Suppressor macrophage treated with lipopolysaccharide for 4 hours (primary cell): ENCODE data around the gene KAT6B.

ENCODE experiments used
- DNase-seq: peaks from one replicate; pipeline ENCODE4 v3.0.0-alpha.2; 2020

Gene KAT6B

DNA sequence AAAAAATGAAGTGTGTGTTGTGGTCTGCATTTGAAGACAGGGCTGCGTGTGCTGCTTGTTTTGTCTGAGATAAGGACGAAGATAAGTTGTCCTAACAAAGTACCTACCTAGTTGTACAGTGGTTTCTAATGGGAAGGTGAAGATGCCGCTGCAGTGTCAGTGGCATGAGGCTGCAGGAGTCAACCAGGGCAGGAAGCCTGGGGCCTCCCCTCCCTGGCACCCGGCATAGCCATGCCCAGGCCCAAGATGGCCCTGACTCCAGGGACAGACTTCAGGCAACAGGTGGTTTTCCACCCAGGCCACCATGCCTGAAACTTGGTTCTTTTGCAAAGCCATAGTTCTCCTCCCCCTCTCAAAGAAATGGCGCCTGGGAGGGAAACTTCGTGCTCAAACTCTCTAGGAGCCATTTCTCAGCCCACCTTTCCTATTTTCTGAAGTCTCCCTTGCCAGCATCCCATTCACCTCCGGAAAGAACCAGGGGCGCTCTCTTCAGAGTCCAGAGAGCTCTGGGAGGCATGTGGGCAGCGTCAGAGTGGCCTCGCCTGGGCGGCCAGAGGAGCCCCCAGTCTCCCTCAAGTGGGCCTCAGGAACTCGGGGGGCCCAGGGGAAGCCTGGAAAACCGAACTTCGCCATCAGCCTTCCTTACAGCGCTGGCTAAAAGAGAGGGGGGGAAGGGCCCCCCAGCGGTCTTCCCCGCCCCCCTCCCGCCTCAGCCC is 2.1 kb upstream of the KAT6B start:
- no peak for DNase-seq

DNA sequence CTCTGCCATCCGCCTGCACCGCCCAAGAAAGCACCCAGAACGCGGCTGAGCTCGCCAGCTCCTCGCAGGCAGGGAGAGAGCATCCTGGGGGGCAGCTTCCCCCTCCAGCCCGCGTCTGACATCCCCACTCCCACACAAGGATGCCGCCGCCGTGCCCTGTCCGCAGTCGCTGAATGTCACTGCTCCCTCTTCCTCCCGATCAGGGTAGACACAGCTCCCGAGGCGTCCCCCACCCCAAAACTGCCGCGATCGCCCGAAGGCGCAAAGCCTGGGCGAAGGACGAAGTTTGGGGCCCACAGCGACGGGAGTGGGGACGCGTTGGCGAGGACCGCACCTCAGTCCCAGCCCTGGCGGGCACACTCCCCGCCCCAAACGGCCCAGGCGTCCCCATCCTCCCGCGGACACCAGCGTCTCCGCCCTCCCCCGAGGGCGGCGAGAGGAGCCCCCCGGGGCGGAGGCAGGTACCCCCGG is 1.5 kb upstream of the KAT6B start:
- DNase-seq, result peak; percentile 35

DNA sequence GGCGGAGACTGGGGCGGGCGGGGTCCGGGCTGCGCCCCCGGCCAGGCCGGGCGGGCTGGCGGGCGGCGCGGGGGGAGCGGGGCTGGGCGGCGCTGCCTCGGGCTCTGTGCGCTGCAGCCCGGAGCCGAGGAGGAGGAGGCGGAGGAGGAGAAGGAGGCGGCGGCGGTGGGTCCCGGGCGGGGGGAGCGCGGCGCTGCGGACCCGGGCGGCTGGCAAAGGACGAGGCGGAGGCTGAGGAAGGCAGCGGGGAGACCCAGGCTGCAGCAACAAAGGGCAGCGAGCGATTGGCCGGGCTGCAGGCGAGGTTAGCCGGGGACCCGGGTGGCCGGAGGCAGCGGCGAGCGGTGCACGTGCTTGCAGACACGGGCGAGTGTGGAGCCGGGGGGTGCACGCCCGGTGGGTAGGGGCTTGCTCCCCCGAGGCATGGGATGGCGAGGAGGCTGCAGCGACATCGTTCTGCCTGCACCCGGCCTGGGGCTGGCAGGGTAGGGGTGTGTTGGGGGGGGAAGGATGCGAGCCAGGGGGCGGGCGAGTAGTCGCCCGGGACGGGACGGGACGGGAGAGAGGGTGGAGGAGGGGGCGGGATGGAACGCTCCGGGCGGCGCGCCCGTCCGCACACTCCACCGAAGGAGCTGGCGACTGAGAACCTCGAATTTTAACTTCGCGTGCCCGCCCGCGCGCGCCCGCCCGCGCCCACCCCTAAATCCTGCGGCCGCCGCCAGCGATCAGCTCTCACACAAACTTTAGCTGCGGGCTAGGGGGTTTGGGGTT is 844 bp upstream of the KAT6B start:
- DNase-seq, result peak; percentile 39

DNA sequence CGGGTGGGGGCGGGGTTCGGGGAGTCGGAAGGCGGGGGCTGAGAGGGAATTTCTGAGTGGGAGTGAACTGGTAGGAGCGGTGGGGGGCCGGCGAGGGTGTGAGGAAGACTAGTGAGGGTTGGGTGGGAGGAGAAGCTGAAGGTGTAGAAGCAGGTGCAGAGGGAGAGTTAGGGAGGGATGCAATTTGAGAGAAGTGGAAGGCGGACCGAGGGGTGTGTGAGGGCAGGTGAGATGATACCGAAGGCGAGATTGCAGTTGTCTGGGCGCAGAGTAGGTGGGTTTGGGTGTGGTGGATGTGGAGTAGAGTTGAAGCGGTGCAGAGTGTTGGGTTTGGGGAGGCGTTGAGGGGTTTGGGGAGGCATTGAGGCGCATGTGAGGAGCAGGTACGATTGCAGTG is 643 bp downstream of the KAT6B start:
- no peak for DNase-seq

DNA sequence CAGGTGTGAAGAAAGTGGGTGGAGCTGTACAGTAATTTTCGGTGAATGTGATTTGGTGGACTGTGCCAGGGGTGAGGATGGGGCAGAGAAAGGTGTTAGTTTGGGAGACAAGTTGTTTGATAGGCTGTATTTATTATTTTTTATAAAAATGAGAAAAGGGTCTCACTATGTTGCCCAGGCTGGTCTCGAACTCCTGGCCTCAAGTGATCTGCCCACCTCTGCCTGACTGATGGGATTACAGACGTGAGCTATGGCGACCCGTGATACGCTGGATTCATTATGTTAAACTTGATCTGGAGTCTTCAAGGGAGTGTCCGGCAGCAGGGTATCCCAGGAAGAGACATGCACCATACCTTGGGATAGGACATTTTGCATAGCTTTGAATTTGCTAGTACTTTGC is 1.3 kb downstream of the KAT6B start:
- DNase-seq, result no peak

DNA sequence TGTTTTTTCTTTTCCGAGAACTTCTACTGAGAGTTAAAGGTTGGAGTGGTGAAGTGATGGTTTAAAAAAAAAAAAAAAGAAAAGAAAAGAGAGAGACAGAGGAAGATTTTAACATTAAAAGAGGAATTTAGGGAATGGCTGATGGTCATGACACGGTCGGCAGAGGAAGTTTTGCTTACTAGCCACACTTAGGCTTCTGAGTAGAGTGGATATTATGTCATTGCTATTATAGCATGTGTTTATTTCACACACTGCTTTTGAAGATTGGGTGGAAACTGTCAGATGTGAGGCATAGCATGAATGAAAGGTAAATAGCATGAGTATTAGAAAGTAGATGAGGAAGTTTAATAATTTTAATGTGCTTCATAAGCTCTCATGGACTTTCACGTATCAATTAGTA is 2.5 kb downstream of the KAT6B start:
- DNase-seq, result peak; percentile 55

DNA sequence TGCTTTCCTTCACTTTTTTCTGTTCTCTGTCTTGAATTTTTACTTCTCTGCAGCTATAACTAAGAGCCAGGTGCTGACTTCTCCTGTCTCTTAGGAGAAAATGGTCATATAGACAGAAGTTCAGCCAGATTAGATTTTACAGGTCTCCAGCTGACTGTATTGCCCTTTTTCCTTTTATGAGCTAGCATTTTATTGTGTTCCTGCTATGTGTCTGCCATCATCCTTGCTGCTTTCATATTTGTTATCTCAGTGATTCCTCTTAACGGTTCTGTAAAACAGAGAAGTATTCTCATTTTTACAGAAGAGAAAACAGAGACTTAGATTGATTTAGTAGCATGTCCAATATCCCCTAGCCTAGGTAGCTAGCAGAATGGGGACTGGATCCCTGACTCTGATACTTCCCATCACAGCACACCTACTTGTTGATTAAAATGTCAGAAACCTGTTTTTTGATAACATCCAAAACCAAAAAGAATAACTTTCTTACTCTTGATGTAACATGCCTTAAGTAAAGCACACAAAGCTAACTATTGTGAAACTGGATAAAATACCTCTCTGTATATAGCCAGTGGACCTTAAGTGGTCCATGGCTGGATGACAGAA is 5.2 kb downstream of the KAT6B start:
- DNase-seq, result no peak

DNA sequence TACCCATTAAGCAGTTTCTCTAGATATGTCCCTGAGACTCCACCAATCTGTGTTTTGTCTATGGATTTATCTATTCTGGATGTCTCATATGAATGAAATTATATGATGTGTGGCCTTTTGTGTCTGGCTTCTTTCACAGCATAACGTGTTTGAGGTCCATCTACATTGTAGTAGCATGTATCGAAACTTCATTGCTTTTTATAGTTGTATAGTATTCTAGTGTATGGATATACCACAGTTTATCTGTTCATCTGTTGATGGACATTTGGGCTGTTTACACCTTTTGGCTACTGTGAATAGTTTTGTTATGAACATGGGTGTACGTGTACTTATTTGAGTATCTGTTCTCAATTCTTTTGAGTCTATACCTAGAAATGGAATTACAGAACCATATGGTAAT is 9.6 kb downstream of the KAT6B start:
- no peak for DNase-seq

DNA sequence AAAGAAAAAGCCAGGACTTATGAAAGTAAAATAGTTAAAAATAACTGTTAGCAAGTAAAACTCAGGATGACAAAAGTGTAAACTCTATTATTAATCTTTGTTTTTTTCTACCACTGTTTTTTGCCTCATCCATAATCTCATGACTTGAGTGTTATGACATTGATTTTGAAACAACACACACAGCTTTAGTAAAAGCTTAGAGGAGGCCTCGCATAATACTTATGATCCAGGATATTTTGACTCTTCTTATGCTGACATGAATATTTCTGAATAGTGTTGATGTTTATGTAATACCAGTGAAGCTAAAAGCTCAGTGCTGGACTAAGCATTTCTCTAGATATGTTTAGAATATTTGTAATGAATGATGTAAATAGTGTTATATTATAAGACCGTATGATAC is 10.5 kb downstream of the KAT6B start:
- peak; percentile 46 for DNase-seq

DNA sequence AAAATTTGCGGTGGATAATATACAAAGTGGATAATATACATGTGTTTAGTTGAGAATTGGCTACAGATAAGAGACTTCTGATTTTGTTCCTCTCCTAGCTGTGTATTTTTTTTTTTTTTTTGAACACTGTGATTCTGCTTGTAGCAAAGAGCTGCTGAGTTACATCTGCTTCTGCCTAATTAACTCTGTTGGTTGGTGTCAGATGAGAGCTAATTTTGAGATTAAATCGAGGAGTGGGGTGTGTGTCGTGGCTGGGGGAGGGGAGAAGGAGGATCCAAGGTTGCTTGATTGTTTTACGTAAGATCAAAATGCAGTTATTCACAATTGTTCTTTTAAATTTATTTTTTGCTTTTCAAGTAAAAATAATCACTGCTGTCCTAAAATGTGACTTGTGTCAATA is 11.3 kb downstream of the KAT6B start:
- no peak for DNase-seq

DNA sequence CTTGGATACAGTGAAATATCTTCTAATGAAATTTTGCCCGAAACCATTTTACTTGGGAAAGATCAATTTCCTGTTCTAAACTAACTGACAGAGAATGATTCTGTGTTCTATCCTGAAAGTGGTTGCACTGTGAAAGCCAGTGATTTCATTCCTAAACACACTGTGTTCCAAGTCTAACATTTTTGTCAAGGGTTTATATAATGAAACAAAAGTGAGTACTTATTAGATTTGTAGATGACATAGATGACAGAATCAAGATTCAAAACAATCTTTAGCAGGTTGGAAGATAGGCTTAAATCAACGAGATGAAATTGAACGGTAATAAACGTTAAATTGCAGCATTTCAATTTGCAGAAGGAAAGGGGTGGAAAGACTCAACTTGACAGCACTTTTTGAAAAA is 13.3 kb downstream of the KAT6B start:
- DNase-seq, result no peak

DNA sequence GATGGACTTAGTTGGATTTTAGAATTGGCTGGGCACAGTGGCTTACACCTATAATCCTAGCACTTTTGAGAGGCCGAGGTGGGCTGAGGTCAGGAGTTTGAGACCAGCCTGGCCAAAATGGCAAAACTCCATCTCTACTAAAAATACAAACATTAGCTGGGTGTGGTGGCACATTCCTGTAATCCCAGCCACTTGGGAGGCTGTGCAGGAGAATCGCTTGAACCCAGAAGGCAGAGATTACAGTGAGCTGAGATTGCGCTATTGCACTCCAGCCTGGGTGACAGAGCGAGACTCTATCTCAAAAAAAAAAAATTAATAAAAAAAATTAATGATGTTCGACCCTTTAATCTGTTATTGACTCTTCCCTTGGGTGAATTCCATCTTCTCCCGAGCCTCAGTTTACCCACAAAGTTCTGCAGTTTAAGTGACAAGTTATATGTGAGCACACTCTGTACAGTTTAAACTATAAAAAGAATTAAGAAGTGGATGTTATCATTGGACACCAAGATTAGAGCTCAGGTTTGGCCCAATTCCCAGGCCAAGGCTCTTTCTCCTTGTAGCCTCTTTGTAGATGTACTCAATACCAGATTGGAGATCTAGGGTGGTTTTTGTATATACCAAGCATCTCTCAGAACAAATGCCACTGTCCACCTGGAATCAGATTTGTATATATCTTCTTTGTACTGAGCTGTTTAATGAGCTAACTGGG is 15.0 kb downstream of the KAT6B start:
- no peak for DNase-seq

DNA sequence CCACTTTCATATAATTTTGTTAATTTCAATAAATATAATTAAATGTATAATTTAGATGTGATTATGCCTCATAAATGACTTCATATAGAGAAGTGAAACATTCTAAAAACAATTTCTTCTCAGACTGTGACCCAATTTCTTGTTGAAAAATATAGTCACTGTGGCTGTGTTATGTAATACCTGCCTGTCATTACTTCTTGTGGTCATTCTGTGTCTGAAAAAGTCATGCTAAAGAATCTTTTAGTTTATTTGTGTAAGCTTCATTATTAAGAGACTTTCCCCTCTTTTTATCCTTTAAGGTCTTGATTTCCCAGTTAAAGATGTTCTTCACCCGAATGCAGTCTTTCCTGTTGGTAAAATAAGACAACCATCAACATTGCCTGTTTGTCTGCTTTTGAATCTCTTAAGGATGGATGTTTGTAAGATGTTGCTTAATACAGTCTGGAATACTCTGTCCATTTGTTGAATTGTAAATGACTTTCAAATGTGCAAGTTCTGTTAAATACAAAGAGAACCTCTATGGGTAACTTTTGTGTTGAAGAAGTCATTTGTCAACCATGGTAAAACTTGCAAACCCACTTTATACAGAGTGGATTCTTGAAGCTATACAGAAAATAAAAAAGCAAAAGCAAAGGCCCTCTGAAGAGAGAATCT is 16.0 kb downstream of the KAT6B start:
- peak; percentile 80 for DNase-seq

DNA sequence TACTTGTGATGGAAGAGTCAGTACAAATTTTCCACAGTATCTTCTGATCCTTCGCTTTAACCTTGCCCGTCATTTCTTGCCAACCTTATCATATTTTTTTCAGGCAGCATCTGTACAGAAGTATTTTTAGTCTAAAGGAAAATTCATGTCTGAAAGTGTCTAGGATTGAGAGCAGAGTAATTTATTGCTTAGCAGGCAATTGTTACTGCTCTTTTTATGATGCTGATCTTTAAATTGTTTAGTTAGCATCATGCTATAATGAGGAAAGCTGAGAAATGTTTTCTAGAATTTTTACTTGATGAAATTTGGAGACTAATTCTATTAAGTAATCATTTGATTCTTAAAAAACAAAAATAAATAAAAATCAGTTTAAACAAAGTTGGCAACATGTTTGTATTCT is 20.6 kb downstream of the KAT6B start:
- no peak for DNase-seq

DNA sequence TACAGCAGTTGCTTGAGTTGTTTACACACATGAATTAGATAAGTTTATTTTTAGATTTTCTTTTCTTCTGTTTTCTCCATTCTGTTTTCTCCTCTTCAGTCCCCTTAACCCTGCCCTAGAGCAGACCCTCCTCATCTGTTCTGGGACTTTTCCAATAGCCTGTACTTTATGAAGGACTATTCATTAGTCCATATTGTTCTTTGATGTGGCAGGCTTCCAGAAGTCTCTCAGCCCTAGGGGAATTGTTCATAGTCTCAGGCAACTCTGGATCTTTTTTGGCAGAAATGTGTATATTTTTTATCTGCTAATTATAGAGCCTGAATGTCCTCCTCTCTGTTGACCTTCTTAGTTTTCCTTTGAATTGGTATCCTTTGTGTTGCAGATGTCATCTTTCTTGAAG is 25.4 kb downstream of the KAT6B start:
- no peak for DNase-seq

DNA sequence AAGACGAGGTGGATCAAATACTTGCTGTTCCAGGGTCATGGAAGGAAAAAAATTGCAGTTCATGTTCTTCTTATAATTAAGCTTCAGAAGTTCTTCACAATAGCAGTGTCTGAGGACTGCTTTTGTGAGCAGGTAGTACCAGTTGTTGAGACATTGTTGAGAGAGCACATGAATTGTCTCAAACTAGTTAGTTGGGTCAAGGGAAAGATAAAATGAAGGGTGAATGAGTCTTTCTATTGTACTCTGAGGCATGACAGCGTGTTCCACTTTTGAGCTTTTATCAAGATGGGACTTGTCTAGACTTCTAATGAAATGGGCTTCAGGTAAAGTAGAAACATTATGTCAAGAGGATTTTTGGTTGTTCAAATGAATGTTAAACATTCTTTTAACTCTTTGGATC is 26.0 kb downstream of the KAT6B start:
- no peak for DNase-seq

DNA sequence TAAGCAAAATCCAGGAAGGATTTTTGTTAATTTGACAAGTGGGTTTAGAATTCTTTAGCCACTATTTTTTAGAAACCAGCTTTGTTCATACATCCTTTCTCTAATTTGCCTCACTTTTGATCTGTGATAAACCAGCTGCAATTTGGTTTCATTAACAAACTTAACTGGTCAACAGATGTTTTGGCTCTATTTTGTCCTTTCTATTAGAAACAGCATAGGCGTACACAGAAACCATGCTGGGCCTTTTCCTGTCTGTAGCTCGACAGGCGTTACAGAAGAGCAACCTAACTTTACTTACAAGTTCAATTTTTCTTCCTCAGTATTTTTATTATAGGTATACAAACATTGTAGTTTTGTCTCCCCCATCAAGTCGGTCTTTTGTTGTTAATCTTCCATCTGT is 28.2 kb downstream of the KAT6B start:
- no peak for DNase-seq

DNA sequence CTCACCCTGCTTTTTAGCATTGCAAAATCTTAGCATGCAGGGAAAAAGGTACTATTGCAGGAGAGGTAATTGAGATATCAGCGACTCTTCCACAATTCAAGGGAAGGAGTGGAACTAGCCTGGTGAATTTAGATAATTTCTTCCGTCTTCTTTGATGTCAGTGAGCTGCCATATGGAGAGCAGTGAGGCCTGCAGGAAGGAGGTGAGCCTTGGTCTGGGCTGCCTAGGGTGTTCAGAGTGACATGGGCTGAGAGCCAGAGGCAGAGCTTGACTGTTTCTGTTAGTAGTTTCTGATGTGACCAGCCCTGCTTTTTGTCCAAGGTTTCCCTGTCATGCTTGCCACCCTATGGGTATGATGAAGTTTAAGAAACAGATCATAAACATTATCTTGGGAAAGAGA is 28.6 kb downstream of the KAT6B start:
- DNase-seq, result no peak

DNA sequence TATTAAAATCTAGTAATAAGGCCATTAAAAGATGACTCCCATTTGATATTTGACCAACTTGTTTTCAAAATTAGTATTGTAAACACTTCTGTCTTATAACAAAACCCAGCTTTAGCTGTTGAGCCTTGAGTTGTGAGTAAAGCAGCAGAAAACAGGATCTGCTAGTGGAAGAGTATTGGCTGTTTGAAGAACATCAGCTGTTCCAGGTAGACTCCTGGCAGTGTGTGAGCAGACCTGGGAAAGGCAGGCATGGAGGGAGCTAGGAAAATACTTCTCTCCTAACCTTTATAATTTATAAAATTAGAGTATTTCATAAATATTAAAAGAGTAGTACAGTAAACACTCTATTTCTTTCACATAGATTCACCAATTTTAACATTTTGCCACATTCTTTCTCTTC is 29.0 kb downstream of the KAT6B start:
- no peak for DNase-seq

DNA sequence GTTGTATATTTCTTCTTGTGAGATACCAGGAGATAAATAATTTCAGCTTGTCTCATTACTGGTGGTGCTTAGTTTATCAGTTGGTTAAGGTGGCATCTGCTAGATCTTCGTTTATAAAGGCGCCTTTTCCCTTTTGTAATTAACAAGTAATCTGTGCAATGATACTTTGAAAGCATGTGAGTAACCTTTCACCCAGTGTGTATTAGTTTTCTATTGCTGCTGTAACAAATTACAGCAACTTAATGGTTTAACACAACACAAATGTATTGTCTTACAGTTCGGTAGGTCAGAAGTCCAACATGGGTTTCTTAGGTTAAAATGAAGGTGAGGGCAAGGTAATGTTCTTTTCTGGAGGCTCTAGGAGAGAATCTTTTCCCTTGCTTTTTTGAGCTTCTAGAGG is 30.5 kb downstream of the KAT6B start:
- DNase-seq, result no peak

DNA sequence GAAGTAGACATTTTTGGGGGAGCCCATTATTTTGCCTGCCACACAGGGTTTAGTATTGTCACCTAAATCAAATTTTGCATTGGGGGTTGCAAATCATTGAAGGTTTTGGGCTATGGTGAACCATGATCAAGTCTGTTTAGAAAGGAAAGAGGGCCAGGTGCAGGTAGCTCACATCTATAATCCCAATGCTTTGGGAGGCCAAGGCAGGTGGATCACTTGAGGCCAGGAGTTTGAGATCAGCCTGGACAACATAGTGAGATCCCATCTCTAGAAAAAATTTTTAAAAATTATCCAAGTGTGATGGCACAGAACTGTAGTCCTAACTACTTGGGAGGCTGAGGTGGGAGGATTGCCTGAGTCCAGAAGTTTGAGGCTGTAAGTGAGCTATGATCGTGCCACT is 31.2 kb downstream of the KAT6B start:
- no peak for DNase-seq

DNA sequence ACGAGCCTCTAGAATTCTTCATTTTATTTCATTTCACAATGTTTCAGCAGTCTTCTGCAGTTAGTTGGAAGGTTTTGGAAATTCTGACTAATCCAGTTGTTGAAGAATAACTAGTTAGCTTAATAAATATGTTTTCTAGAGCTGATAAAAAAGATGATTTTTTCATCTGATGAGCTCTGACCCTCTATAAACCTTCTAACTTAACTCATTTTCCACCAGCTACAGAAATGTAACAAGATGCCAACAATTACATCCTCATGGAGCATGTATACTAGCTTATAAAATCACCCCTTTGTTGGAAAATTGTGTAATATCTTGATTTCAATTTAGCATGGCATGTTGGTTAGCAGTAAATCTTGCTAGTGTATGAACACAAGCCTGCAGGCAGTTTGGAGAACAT is 33.1 kb downstream of the KAT6B start:
- no peak for DNase-seq

DNA sequence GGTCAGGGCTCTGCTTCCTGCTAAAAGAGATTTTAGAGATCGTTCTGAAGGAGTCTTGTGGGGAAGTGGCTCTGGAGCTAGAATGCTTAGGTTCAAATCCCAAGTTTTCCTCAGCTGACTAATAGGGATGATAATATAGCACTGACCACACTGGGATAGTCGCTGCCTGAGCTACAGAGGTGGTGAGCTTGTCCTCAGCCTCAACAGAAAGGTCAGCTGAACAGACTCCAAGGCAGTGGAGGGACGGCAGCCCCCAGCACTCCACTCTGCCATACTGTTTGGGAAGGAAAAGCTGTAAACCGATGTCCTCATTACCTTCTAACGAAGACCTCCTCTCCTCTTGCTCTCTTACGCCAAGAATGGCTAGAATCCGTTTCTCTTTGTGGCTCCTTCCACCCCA is 36.2 kb downstream of the KAT6B start:
- DNase-seq, result no peak
